BLaER1 (cell line): Measurements from ENCODE around the gene ID4.

Experiments
- H3K27ac ChIP-seq: shearing (Covaris generic); formaldehyde crosslinking; 2 replicates; pipeline ENCODE4 v1.8.1; 2022
- H3K27me3 ChIP-seq: shearing (Covaris generic); formaldehyde crosslinking; 2 replicates; pipeline ENCODE4 v1.8.1; 2022
- H3K36me3 ChIP-seq: shearing (Covaris generic); formaldehyde crosslinking; 2 replicates; pipeline ENCODE4 v1.8.1; 2022
- H3K4me1 ChIP-seq: shearing (Covaris generic); formaldehyde crosslinking; 2 replicates; pipeline ENCODE4 v1.8.1; 2022
- H3K4me2 ChIP-seq: shearing (Covaris generic); formaldehyde crosslinking; 2 replicates; pipeline ENCODE4 v1.8.1; 2022
- H3K4me3 ChIP-seq: shearing (Covaris generic); formaldehyde crosslinking; 2 replicates; pipeline ENCODE4 v1.8.1; 2022
- H3K9ac ChIP-seq: shearing (Covaris generic); formaldehyde crosslinking; 2 replicates; pipeline ENCODE4 v1.8.1; 2022
- H3K9me3 ChIP-seq: shearing (Covaris generic); formaldehyde crosslinking; 2 replicates; pipeline ENCODE4 v1.8.1; 2022
- H4K20me1 ChIP-seq: shearing (Covaris generic); formaldehyde crosslinking; 2 replicates; pipeline ENCODE4 v1.8.1; 2022
- Cebpa-rat ChIP-seq: shearing (Covaris generic); IDR thresholded peaks from 2 replicates; pipeline ENCODE4 v1.8.1; 2022

Gene ID4

DNA sequence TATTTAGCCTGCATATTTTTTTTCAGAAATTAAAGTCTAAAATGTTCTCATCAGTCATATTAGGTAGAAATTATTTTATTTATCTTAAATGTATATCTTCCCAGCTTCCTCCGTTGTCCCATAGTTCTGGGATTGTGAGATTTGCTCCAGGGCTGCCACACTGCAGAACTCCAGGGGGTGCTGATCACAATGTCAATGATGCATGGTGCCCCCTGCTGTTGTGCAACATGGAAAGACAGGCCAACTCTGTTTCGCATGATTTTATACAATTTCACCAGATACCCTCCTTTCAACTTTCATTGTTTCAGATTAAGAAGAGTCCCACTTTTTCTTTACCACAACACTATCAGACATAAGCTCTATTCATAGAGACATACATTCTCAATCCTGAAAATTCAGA is 35.9 kb downstream of the ID4 start:
- H3K36me3 ChIP-seq: no peaks in the 10 kb centered on the region
- H3K4me2 ChIP-seq: no peak overlapping the region
- no peaks in the 10 kb centered on the region for H3K27me3 ChIP-seq
- no peak for TF ChIP-seq Cebpa-rat
- peaks cover 17% of the 10 kb centered on the region for H3K4me1 ChIP-seq
- no peak overlapping the region for H3K9ac ChIP-seq
- no peaks in the 10 kb centered on the region for H3K9me3 ChIP-seq
- H3K27ac ChIP-seq: no peak overlapping the region
- H3K4me3 ChIP-seq: no peak overlapping the region
- H4K20me1 ChIP-seq: no peaks in the 10 kb centered on the region

DNA sequence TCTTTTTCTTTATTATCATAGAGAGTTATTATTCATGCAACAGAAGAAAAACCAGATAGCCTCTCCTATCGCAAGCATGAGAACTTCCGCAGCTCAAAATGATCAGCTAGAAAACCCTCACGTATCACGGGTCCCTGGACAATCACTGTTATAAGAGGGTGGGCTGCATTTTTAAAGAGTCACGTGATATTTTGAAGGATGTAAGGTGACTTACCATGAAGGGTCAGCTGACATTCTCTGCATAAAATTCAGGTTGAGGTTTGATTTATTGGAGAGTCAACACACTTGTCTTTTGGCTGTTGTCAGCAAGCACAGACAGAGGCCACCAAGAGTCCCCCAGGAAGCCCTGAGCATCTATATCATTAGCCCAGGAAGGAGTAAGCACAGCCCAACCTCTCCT is 39.5 kb downstream of the ID4 start:
- no peaks in the 10 kb centered on the region for H3K9me3 ChIP-seq
- no peaks in the 10 kb centered on the region for H4K20me1 ChIP-seq
- H3K36me3 ChIP-seq: no peaks in the 10 kb centered on the region
- TF ChIP-seq Cebpa-rat: no peak
- H3K9ac ChIP-seq: no peak overlapping the region
- no peaks in the 10 kb centered on the region for H3K4me1 ChIP-seq
- no peak overlapping the region for H3K4me2 ChIP-seq
- H3K4me3 ChIP-seq: no peak overlapping the region
- no peak overlapping the region for H3K27ac ChIP-seq
- H3K27me3 ChIP-seq: no peaks in the 10 kb centered on the region

DNA sequence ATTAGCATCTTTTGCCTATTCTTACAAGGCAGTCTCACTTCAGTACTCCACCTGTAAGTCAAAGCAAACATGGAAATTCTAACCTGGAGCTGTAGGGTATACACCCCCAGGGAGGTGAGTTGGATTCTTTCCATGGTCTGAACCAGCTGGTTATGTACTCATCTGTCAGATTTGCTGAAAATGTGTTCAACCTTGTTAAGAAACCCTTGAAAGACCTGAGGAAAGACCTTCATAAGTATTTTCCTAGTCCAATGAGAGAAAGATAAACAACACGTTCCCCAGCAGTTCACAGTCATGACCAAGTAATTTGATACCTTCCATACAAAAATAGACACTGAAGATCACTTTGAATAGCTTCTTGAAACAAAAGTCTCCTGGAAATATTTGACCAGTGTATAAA is 42.5 kb downstream of the ID4 start:
- H3K4me1 ChIP-seq: no peaks in the 10 kb centered on the region
- H3K27ac ChIP-seq: no peak overlapping the region
- H3K9ac ChIP-seq: no peak overlapping the region
- H3K4me3 ChIP-seq: no peak overlapping the region
- no peaks in the 10 kb centered on the region for H3K9me3 ChIP-seq
- no peaks in the 10 kb centered on the region for H3K27me3 ChIP-seq
- no peak for TF ChIP-seq Cebpa-rat
- H4K20me1 ChIP-seq: no peaks in the 10 kb centered on the region
- no peak overlapping the region for H3K4me2 ChIP-seq
- H3K36me3 ChIP-seq: no peaks in the 10 kb centered on the region

DNA sequence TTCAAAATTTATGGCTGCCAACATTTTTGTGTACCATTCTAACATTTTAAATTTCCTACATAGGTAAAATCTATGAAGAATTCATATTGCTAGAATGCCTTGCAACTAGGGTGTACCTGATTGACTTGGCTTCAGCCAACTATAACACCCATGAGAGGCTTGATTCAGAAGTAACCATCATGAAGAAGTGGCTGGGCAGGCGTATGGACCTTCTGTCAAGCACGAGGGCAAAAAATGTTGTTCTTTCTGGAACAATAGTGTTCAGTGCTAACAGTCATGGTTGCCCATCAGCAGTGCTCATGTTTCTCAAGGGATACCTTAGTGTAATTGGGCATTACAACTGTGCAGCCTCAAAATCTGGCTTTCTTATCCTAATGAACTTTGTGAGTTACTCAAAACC is 42.9 kb downstream of the ID4 start:
- no peak overlapping the region for H3K9ac ChIP-seq
- H3K27ac ChIP-seq: no peak overlapping the region
- no peaks in the 10 kb centered on the region for H3K4me1 ChIP-seq

DNA sequence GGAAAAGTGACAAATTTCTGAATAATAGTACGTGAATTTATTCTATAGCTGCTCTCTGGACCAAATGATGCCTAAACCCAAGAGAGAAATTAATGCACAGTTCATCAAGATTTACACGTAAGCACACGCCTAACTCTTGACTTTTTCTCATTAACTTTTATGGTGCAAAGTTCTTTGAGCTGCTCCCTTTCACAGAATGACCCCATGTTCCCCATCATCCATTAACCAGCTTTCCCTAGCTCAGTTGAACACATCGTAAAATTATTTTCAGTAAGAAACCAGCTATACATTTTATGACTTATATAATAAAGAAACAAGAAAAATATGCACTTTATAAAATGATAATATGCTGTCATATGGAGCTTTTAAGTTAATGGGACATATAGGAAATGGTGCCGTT is 54.3 kb downstream of the ID4 start:
- Histone ChIP-seq H3K4me1 (peaks cover 16% of the 10 kb centered on the region), H3K4me2 (no peak overlapping the region), H3K27me3 (no peaks in the 10 kb centered on the region), H3K4me3 (no peak overlapping the region), H3K9ac (no peak overlapping the region), H3K36me3 (no peaks in the 10 kb centered on the region), H3K27ac (no peak overlapping the region), H4K20me1 (no peaks in the 10 kb centered on the region), H3K9me3 (peaks cover 15% of the 10 kb centered on the region)
- no peak for TF ChIP-seq Cebpa-rat

More for the DNA sequence above, 42.9 kb downstream of the ID4 start:
- Histone ChIP-seq H3K27me3 (no peaks in the 10 kb centered on the region), H4K20me1 (no peaks in the 10 kb centered on the region), H3K4me3 (no peak overlapping the region), H3K4me2 (no peak overlapping the region), H3K36me3 (no peaks in the 10 kb centered on the region), H3K9me3 (no peaks in the 10 kb centered on the region)
- TF ChIP-seq Cebpa-rat: no peak
